SK-N-SH (cell line): Measurements from ENCODE around the gene FAM47E. TPM values are rescaled to one million over a fixed set of nuclear protein-coding genes. Genes with fewer than 3 reads are reported as not detected.

Source experiments
- CTCF ChIA-PET: fragments of 300-600, 350-600 bp; formaldehyde crosslinking; extraction: SDS; loops from one replicate; lab custom pipeline; 2021; lab: Yijun Ruan, JAX
- POLR2A ChIA-PET: fragments of 350-600 bp; sonication (Branson Sonifier 250); formaldehyde crosslinking; extraction: SDS; loops from one replicate; lab custom pipeline; 2020; ENCODE audit warnings: antibody characterized with exemption, inconsistent platforms; lab: Yijun Ruan, JAX
- DNase-seq: peaks from one replicate; pipeline ENCODE4 v3.0.0; 2012
- H2AFZ ChIP-seq: fragments of 200-600 bp; sonication (generic); 2 replicates; pipeline ENCODE4 v1.8.1; 2016; ENCODE audit warnings: antibody characterized with exemption, mild to moderate bottlenecking, low read depth
- H3F3A ChIP-seq: fragments of 200-600 bp; sonication (generic); replicated peaks from 2 replicates; pipeline ENCODE3; 2016; ENCODE audit warnings: antibody characterized with exemption, mild to moderate bottlenecking; ENCODE audit not compliant: insufficient read depth
- H3K27ac ChIP-seq, 2 experiments: fragments of 200-500 bp in 1 of 2; fragments of 200-600 bp in 1 of 2; sonication (Bioruptor generic) in 1 of 2; sonication (generic), shearing (Covaris generic) in 1 of 2; 2 replicates each; pipeline versions ENCODE4 v1.5.1 to v1.6.1; 2014 to 2016; ENCODE audit warnings: low read depth in 2 of 2, inconsistent platforms in 1 of 2, low read length in 1 of 2, mild to moderate bottlenecking in 1 of 2, mixed read lengths in 1 of 2
- H3K27me3 ChIP-seq: fragments of 200-600 bp; sonication (generic), shearing (Covaris generic); 2 replicates; pipeline ENCODE4 v1.6.1; 2016; ENCODE audit warnings: mixed run types; ENCODE audit not compliant: insufficient read depth
- H3K36me3 ChIP-seq, 2 experiments: fragments of 200-500 bp in 1 of 2; fragments of 200-600 bp in 1 of 2; sonication (Bioruptor generic) in 1 of 2; sonication (generic) in 1 of 2; replicated peaks in 1 of 2; 2 replicates each; pipeline versions ENCODE3 to v1.5.1; 2014 to 2016; ENCODE audit warnings: low read length in 1 of 2, mild to moderate bottlenecking in 1 of 2; ENCODE audit not compliant: insufficient read depth in 2 of 2, control insufficient read depth in 1 of 2
- H3K4me1 ChIP-seq, 2 experiments: fragments of 200-500 bp in 1 of 2; fragments of 200-600 bp in 1 of 2; sonication (Bioruptor generic) in 1 of 2; sonication (generic), shearing (Covaris generic) in 1 of 2; 2 replicates each; pipeline versions ENCODE4 v1.5.1 to v1.6.1; 2014 to 2016; ENCODE audit warnings: low read depth in 1 of 2, low read length in 1 of 2, mixed run types in 1 of 2; ENCODE audit not compliant: insufficient read depth in 2 of 2, control insufficient read depth in 1 of 2
- H3K4me2 ChIP-seq: fragments of 200-600 bp; sonication (generic), shearing (Covaris generic); 2 replicates; pipeline ENCODE4 v1.6.1; 2017; ENCODE audit warnings: mixed run types
- H3K4me3 ChIP-seq, 2 experiments: fragments of 200-500 bp in 1 of 2; fragments of 200-600 bp in 1 of 2; sonication (Bioruptor generic) in 1 of 2; sonication (generic), shearing (Covaris generic) in 1 of 2; 2 replicates each; pipeline versions ENCODE4 v1.5.1 to v1.8.1; 2014 to 2016; ENCODE audit warnings: low read depth in 2 of 2, inconsistent platforms in 1 of 2, low read length in 1 of 2, mild to moderate bottlenecking in 1 of 2, mixed read lengths in 1 of 2, moderate library complexity in 1 of 2
- H3K79me2 ChIP-seq: fragments of 200-600 bp; sonication (generic); 2 replicates; pipeline ENCODE4 v1.8.1; 2017; ENCODE audit warnings: mild to moderate bottlenecking; ENCODE audit not compliant: insufficient read depth
- H3K9ac ChIP-seq: fragments of 200-600 bp; sonication (generic); 2 replicates; pipeline ENCODE4 v1.6.1; 2017; ENCODE audit warnings: mixed run types
- H3K9me2 ChIP-seq: fragments of 200-600 bp; sonication (generic); 2 replicates; pipeline ENCODE4 v1.6.1; 2017; ENCODE audit warnings: mixed run types
- H3K9me3 ChIP-seq: fragments of 200-600 bp; sonication (generic); 2 replicates; pipeline ENCODE4 v1.6.1; 2017; ENCODE audit warnings: mixed run types, mild to moderate bottlenecking, moderate library complexity
- H4K20me1 ChIP-seq: fragments of 200-600 bp; sonication (generic); 2 replicates; pipeline ENCODE4 v1.6.1; 2017; ENCODE audit warnings: mild to moderate bottlenecking, mixed run types; ENCODE audit not compliant: insufficient read depth
- FOXJ3 ChIP-seq: sonication (generic); formaldehyde crosslinking; IDR thresholded peaks from 2 replicates; pipeline ENCODE4 v1.5.1; 2020; ENCODE audit warnings: mild to moderate bottlenecking, missing genetic modification reagents
- GABPA ChIP-seq: IDR thresholded peaks from 2 replicates; pipeline ENCODE4 v1.4.0; 2012; ENCODE audit warnings: low read depth, mild to moderate bottlenecking
- MEF2A ChIP-seq: IDR thresholded peaks from 2 replicates; pipeline ENCODE4 v1.4.0; 2012; ENCODE audit warnings: low read depth, borderline replicate concordance
- MXI1 ChIP-seq: IDR thresholded peaks from 2 replicates; pipeline ENCODE4 v1.6.1; 2012; ENCODE audit warnings: mild to moderate bottlenecking, low read depth, low read length, improper control_type of control experiment
- RCOR1 ChIP-seq: fragments of 150-350 bp; IDR thresholded peaks from 2 replicates; pipeline ENCODE4 v1.6.1; 2017; ENCODE audit warnings: antibody characterized with exemption, low read length
- RFX5 ChIP-seq: IDR thresholded peaks from 2 replicates; pipeline ENCODE4 v1.6.1; 2012; ENCODE audit warnings: mild to moderate bottlenecking, improper control_type of control experiment, low read length
- SMC3 ChIP-seq: IDR thresholded peaks from 2 replicates; pipeline ENCODE4 v1.6.1; 2012; ENCODE audit warnings: low read depth, low read length, improper control_type of control experiment
- TAF1 ChIP-seq: IDR thresholded peaks from 2 replicates; pipeline ENCODE4 v1.6.1; 2012; ENCODE audit warnings: low read depth, mild to moderate bottlenecking, low read length, moderate library complexity, borderline replicate concordance
- WGBS: methylation state at CpG from one replicate; pipeline ENCODE4 v1.1.6; 2017; ENCODE audit warnings: low lambda C conversion rate; 5-methylcytosine and 5-hydroxymethylcytosine counted together
- polyA plus RNA-seq, 3 experiments: library from polyadenylated mRNA; depleted of rRNA; stranded (reverse); fragments of >200 nt; gene quantifications; 2 replicates each; pipeline ENCODE4 v1.2.3, GENCODE V29; 2012
- TF ChIP-seq, protein P1 (sequence below): IDR thresholded peaks from 2 replicates; pipeline ENCODE4; 2012
- TF ChIP-seq, protein P2 (sequence below): IDR thresholded peaks from 2 replicates; pipeline ENCODE4 v1.4.0; 2012; ENCODE audit warnings: low read depth
- TF ChIP-seq, protein P3 (sequence below): IDR thresholded peaks from 2 replicates; pipeline ENCODE4 v1.4.0; 2012; ENCODE audit warnings: low read depth, borderline replicate concordance
- TF ChIP-seq, protein P4 (sequence below): IDR thresholded peaks from 2 replicates; pipeline ENCODE4 v1.4.0; 2012; ENCODE audit warnings: low read depth, borderline replicate concordance
- TF ChIP-seq, protein P5 (sequence below): IDR thresholded peaks from 2 replicates; pipeline ENCODE4 v1.6.1; 2012; ENCODE audit warnings: mild to moderate bottlenecking, low read depth, low read length, moderate library complexity
- TF ChIP-seq, protein P6 (sequence below): fragments of 150-350 bp; IDR thresholded peaks from 2 replicates; pipeline ENCODE4 v1.6.1; 2017; ENCODE audit warnings: antibody characterized with exemption, low read length, low read depth, borderline replicate concordance

The FAM47E gene
- polyA plus RNA-seq, 1 of the 3 experiments (the other 2 are of a cell fraction), result 1.8 TPM

DNA sequence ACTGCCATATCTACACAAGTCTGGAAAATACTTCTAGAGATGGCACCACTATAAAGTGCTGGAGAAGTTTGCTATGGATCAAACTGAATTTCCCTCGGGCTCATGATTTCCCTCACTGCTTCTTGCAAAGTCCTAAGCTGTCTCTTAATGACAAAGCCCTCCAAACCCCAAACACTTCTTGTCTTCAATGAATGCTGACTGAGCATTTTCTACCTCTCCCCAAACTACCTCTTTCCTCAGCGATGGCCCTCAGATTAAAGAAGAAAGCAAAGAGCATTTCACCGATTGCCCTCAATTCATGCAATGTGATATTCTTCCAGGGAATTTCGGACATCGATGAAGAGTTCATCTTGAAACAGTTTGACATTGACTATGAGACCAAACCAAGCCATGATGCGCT lies 19.7 kb downstream of the FAM47E start:
- Histone ChIP-seq H3K4me1 (no peaks in the 10 kb centered on the region), H3K27me3 (no peaks in the 10 kb centered on the region; the same call in 1 of the 2 replicates), H3K4me3 (no peak overlapping the region), H3K9ac (no peak overlapping the region), H3K27ac (no peak overlapping the region), H3K79me2 (no peaks in the 10 kb centered on the region), H4K20me1 (no peaks in the 10 kb centered on the region), H3F3A (no peaks in the 10 kb centered on the region), H3K4me2 (no peak overlapping the region), H3K9me2 (no peaks in the 10 kb centered on the region), H2AFZ (no peak overlapping the region), H3K36me3 (no peaks in the 10 kb centered on the region), H3K9me3 (no peaks in the 10 kb centered on the region)
- no peak for DNase-seq
- WGBS, result 82% methylated on average over 6 of the region's 6 CpGs
- TF ChIP-seq, protein P1, sequence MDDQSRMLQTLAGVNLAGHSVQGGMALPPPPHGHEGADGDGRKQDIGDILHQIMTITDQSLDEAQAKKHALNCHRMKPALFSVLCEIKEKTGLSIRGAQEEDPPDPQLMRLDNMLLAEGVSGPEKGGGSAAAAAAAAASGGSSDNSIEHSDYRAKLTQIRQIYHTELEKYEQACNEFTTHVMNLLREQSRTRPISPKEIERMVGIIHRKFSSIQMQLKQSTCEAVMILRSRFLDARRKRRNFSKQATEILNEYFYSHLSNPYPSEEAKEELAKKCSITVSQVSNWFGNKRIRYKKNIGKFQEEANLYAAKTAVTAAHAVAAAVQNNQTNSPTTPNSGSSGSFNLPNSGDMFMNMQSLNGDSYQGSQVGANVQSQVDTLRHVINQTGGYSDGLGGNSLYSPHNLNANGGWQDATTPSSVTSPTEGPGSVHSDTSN, result no peak
- TF ChIP-seq, protein P2, sequence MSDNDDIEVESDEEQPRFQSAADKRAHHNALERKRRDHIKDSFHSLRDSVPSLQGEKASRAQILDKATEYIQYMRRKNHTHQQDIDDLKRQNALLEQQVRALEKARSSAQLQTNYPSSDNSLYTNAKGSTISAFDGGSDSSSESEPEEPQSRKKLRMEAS, result no peak
- no peak for TF ChIP-seq TAF1
- TF ChIP-seq GABPA, result no peak
- TF ChIP-seq, protein P3, sequence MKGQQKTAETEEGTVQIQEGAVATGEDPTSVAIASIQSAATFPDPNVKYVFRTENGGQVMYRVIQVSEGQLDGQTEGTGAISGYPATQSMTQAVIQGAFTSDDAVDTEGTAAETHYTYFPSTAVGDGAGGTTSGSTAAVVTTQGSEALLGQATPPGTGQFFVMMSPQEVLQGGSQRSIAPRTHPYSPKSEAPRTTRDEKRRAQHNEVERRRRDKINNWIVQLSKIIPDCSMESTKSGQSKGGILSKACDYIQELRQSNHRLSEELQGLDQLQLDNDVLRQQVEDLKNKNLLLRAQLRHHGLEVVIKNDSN, result no peak
- no peak for TF ChIP-seq RFX5
- POLR2A ChIA-PET, result no interaction called here
- CTCF ChIA-PET, result interaction anchor here (0.7 to 2.3 kb wide), 2 partner anchors 9 to 91 kb away, joined by 3 to 10 read pairs; no protein-coding TSS in a partner anchor

DNA sequence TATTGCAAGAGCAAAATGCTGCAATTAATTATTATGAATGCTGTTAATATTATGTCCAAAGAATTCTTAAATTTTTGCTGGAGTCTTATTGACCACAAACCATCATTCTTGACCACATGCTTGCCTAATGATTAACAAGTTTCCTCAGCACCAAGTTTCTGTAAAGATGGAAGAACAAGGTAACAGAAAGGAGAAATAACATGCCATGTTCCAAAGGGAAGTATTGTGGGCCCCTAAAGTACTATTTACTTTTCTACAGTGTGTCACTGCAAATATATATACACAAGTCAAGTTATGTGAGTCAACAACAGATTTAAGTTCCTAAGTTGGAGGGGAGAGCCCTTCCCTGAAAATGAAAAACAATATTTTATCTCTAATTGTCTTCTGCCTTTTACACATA lies 20.6 kb downstream of the FAM47E start:
- H2AFZ ChIP-seq, result no peak overlapping the region
- no peaks in the 10 kb centered on the region for H3K36me3 ChIP-seq
- no peaks in the 10 kb centered on the region for H3F3A ChIP-seq
- TF ChIP-seq FOXJ3 (CRISPR knock-in tag) (no peak), SMC3 (no peak), MXI1 (no peak), RCOR1 (no peak), MEF2A (no peak)
- TF ChIP-seq, protein P4, sequence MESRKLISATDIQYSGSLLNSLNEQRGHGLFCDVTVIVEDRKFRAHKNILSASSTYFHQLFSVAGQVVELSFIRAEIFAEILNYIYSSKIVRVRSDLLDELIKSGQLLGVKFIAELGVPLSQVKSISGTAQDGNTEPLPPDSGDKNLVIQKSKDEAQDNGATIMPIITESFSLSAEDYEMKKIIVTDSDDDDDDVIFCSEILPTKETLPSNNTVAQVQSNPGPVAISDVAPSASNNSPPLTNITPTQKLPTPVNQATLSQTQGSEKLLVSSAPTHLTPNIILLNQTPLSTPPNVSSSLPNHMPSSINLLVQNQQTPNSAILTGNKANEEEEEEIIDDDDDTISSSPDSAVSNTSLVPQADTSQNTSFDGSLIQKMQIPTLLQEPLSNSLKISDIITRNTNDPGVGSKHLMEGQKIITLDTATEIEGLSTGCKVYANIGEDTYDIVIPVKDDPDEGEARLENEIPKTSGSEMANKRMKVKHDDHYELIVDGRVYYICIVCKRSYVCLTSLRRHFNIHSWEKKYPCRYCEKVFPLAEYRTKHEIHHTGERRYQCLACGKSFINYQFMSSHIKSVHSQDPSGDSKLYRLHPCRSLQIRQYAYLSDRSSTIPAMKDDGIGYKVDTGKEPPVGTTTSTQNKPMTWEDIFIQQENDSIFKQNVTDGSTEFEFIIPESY, result no peak
- TF ChIP-seq, protein P5, sequence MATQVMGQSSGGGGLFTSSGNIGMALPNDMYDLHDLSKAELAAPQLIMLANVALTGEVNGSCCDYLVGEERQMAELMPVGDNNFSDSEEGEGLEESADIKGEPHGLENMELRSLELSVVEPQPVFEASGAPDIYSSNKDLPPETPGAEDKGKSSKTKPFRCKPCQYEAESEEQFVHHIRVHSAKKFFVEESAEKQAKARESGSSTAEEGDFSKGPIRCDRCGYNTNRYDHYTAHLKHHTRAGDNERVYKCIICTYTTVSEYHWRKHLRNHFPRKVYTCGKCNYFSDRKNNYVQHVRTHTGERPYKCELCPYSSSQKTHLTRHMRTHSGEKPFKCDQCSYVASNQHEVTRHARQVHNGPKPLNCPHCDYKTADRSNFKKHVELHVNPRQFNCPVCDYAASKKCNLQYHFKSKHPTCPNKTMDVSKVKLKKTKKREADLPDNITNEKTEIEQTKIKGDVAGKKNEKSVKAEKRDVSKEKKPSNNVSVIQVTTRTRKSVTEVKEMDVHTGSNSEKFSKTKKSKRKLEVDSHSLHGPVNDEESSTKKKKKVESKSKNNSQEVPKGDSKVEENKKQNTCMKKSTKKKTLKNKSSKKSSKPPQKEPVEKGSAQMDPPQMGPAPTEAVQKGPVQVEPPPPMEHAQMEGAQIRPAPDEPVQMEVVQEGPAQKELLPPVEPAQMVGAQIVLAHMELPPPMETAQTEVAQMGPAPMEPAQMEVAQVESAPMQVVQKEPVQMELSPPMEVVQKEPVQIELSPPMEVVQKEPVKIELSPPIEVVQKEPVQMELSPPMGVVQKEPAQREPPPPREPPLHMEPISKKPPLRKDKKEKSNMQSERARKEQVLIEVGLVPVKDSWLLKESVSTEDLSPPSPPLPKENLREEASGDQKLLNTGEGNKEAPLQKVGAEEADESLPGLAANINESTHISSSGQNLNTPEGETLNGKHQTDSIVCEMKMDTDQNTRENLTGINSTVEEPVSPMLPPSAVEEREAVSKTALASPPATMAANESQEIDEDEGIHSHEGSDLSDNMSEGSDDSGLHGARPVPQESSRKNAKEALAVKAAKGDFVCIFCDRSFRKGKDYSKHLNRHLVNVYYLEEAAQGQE, result no peak
- TF ChIP-seq, protein P6, sequence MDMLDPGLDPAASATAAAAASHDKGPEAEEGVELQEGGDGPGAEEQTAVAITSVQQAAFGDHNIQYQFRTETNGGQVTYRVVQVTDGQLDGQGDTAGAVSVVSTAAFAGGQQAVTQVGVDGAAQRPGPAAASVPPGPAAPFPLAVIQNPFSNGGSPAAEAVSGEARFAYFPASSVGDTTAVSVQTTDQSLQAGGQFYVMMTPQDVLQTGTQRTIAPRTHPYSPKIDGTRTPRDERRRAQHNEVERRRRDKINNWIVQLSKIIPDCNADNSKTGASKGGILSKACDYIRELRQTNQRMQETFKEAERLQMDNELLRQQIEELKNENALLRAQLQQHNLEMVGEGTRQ, result no peak
- TF ChIP-seq, all 33 proteins: peak for 0
- H3K4me3 ChIP-seq, result no peak overlapping the region
- CTCF ChIA-PET, result interaction anchor here (1.0 to 2.3 kb wide), 2 partner anchors 92 to 106 kb away, joined by 3 to 10 read pairs; no protein-coding TSS in a partner anchor
- no peak overlapping the region for H3K27ac ChIP-seq
- no peaks in the 10 kb centered on the region for H4K20me1 ChIP-seq
- no peaks in the 10 kb centered on the region for H3K9me3 ChIP-seq
- H3K9me2 ChIP-seq, result no peaks in the 10 kb centered on the region
- H3K79me2 ChIP-seq, result no peaks in the 10 kb centered on the region
- H3K27me3 ChIP-seq, result no peaks in the 10 kb centered on the region; the same call in 1 of the 2 replicates
- DNase-seq, result no peak
- no peak overlapping the region for H3K4me2 ChIP-seq
- POLR2A ChIA-PET, result no interaction called here
- H3K9ac ChIP-seq, result no peak overlapping the region
- no peaks in the 10 kb centered on the region for H3K4me1 ChIP-seq
